Measurements from ENCODE around the gene INTS11.

DNA sequence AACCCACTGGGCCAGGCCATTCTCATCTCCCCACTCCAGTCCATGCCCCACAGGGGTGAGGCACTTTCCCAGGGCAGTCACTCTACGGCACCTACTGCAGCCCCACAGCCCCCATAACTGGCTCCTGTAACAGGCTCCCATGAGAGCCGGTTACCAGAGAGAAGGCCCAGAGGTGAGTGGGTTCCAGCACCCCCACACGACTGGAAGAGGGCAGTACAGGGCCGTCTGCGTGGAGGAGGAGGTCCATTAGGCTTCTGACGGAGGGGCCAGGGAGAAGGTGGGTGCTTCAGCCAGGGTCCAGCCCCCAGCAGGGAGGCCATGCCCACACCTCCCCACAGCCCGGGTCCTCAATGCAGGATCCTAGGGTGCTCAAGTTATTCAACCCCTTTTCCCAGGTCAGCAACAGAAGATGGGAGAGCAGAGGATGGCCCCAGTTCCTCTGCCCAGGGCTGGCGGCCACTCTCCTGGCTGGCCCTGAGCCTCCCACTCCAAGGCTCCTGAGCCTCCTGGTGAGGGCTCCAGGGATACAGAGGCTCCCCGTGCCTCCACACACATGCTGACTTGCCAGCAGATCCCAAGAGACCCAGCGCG is 18.3 kb downstream of the INTS11 start:
- TF ChIP-seq, protein P1, sequence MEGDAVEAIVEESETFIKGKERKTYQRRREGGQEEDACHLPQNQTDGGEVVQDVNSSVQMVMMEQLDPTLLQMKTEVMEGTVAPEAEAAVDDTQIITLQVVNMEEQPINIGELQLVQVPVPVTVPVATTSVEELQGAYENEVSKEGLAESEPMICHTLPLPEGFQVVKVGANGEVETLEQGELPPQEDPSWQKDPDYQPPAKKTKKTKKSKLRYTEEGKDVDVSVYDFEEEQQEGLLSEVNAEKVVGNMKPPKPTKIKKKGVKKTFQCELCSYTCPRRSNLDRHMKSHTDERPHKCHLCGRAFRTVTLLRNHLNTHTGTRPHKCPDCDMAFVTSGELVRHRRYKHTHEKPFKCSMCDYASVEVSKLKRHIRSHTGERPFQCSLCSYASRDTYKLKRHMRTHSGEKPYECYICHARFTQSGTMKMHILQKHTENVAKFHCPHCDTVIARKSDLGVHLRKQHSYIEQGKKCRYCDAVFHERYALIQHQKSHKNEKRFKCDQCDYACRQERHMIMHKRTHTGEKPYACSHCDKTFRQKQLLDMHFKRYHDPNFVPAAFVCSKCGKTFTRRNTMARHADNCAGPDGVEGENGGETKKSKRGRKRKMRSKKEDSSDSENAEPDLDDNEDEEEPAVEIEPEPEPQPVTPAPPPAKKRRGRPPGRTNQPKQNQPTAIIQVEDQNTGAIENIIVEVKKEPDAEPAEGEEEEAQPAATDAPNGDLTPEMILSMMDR (IDR thresholded peaks at IDR 0.05) = peak in 1 of 6 experiments; percentile 19
- TF ChIP-seq POLR2A (IDR thresholded peaks at IDR 0.05) = no peak
